ENCODE data around the gene L1TD1. TPM values are rescaled to one million over a fixed set of nuclear protein-coding genes. Genes with fewer than 3 reads are reported as not detected.

Gene L1TD1
- total RNA-seq, 1 donor from 2014 or later = 0.09 TPM

GRCh38 chr1:62208970-62209369 lies 14.3 kb downstream of the L1TD1 start:
- intact Hi-C loops (cut with micrococcal nuclease) = no loop called here
- no peak for DNase-seq
- Mint-ChIP-seq H3K9me3 (peaks cover 17% of the 10 kb centered on the region), H3K4me1 (no peaks in the 10 kb centered on the region), H3K27me3 (no peaks in the 10 kb centered on the region), H3K36me3 (ENCODE audit: low read depth) (no peaks in the 10 kb centered on the region), H3K4me3 (no peak overlapping the region), H3K27ac (no peak overlapping the region)
- CTCF ChIA-PET = no interaction called here
- TF ChIP-seq CTCF (IDR thresholded peaks at IDR 0.05) = no peak
- POLR2A ChIA-PET = no interaction called here
- ATAC-seq (ENCODE audit: low read depth) = no peak

- intact Hi-C loops (cut with micrococcal nuclease) = no loop called here
- Mint-ChIP-seq H3K27me3 (no peaks in the 10 kb centered on the region), H3K4me3 (no peak overlapping the region), H3K9me3 (peaks cover 17% of the 10 kb centered on the region), H3K4me1 (no peaks in the 10 kb centered on the region), H3K27ac (no peak overlapping the region), H3K36me3 (ENCODE audit: low read depth) (no peaks in the 10 kb centered on the region)
- no peak for ATAC-seq (ENCODE audit: low read depth)
- no peak for DNase-seq
- ChIA-PET CTCF (no interaction called here), POLR2A (no interaction called here)
- no peak for TF ChIP-seq CTCF (IDR thresholded peaks at IDR 0.05)
These were observed 15.4 kb downstream of the L1TD1 start for GRCh38 chr1:62209931-62210595.

DNA sequence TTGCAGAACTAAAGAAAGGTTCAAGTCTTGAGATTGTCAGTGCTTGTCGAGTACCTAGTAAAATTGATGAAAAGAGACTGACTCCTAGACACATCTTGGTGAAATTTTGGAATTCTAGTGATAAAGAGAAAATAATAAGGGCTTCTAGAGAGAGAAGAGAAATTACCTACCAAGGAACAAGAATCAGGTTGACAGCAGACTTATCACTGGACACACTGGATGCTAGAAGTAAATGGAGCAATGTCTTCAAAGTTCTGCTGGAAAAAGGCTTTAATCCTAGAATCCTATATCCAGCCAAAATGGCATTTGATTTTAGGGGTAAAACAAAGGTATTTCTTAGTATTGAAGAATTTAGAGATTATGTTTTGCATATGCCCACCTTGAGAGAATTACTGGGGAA lies 16.3 kb downstream of the L1TD1 start:
- ATAC-seq (ENCODE audit: low read depth) (no peak), DNase-seq (no peak)
- Mint-ChIP-seq H3K4me1 (no peaks in the 10 kb centered on the region), H3K9me3 (peaks cover 17% of the 10 kb centered on the region), H3K27ac (no peak overlapping the region), H3K27me3 (no peaks in the 10 kb centered on the region), H3K36me3 (ENCODE audit: low read depth) (no peaks in the 10 kb centered on the region), H3K4me3 (no peak overlapping the region)
- CTCF ChIA-PET = no interaction called here
- intact Hi-C loops (cut with micrococcal nuclease) = no loop called here
- POLR2A ChIA-PET = no interaction called here
- no peak for TF ChIP-seq CTCF (IDR thresholded peaks at IDR 0.05)

DNA sequence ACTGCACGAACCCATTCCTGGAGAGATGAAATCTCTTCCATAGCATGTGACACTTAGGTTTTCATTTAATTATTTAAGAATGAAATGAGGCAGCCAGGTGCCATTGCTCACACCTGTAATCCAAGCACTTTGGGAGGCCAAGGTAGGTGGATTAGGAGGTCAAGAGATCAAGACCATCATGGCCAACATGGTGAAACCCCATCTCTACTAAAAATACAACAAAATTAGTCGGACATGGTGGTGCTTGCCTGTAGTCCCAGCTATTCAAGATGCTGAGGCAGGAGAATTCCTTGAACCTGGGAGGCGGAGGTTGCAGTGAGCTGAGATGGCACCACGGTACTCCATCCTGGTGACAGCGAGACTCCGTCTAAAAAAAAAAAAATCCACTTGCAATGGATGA lies 17.8 kb downstream of the L1TD1 start:
- H3K4me3 Mint-ChIP-seq = no peak overlapping the region
- POLR2A ChIA-PET = no interaction called here
- H3K4me1 Mint-ChIP-seq = no peaks in the 10 kb centered on the region

More for the DNA sequence above, 17.8 kb downstream of the L1TD1 start:
- CTCF ChIA-PET = no interaction called here
- Mint-ChIP-seq H3K27me3 (no peaks in the 10 kb centered on the region), H3K27ac (no peak overlapping the region), H3K36me3 (ENCODE audit: low read depth) (no peaks in the 10 kb centered on the region), H3K9me3 (peaks cover 15% of the 10 kb centered on the region)
- ATAC-seq (ENCODE audit: low read depth) = no peak
- DNase-seq = no peak
- intact Hi-C loops (cut with micrococcal nuclease) = no loop called here
- TF ChIP-seq CTCF (IDR thresholded peaks at IDR 0.05) = no peak

Data from activated B cell treated with CpG ODN at 0.5 μM for 24 hours (primary cell).